ENCODE data around the gene ADAMTS3. TPM values are rescaled to one million over a fixed set of nuclear protein-coding genes. Genes with fewer than 3 reads are reported as not detected.

Gene ADAMTS3
- total RNA-seq, 2 donors from 2014 or later: 1.2 to 2.8 TPM

- Histone ChIP-seq H3K27me3 (no peaks in the 10 kb centered on the region), H3K4me1 (no peaks in the 10 kb centered on the region), H3K36me3 (no peaks in the 10 kb centered on the region), H3K4me3 (no peak overlapping the region), H3K9me3 (peaks cover 0 to 8% of the 10 kb centered on the region in 2 donors), H3K27ac (no peak overlapping the region)
- TF ChIP-seq CTCF (IDR thresholded peaks at IDR 0.05): no peak
- no peak for DNase-seq (ENCODE audit: low spot score)
These were observed 79.8 kb downstream of the ADAMTS3 start for GRCh38 chr4:72489267-72489666.

GRCh38 chr4:72486991-72487390 lies 82.0 kb downstream of the ADAMTS3 start:
- no peaks in the 10 kb centered on the region for H3K27me3 ChIP-seq
- H3K36me3 ChIP-seq: no peaks in the 10 kb centered on the region
- H3K27ac ChIP-seq: no peak overlapping the region
- TF ChIP-seq CTCF (IDR thresholded peaks at IDR 0.05): no peak
- DNase-seq (ENCODE audit: low spot score): no peak
- no peaks in the 10 kb centered on the region for H3K4me1 ChIP-seq
- no peaks in the 10 kb centered on the region for H3K9me3 ChIP-seq
- H3K4me3 ChIP-seq: no peak overlapping the region

DNA sequence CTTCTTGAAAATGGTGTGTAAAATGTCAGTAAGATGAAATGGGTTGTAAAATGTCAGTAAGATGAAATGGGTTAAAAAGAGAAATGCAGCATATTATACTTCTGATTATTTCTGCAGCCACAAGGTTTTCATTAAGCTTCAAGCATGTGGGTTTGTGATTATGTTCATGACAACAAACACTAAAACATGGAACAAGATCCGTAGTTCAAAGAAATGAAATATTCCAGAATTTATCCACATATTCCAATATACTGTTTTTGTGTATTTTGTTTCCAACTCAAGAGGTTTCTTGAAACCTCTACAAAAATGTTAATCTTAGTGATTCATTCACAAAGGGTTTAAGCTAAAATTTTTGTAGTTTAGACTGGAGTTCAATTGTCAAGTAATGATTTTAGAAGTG lies 84.0 kb downstream of the ADAMTS3 start:
- H3K9me3 ChIP-seq: no peaks in the 10 kb centered on the region
- no peak overlapping the region for H3K27ac ChIP-seq
- H3K4me3 ChIP-seq: no peak overlapping the region
- H3K4me1 ChIP-seq: no peaks in the 10 kb centered on the region
- TF ChIP-seq CTCF (IDR thresholded peaks at IDR 0.05): no peak
- no peaks in the 10 kb centered on the region for H3K36me3 ChIP-seq
- H3K27me3 ChIP-seq: no peaks in the 10 kb centered on the region
- DNase-seq (ENCODE audit: low spot score): no peak

- H3K36me3 ChIP-seq: no peaks in the 10 kb centered on the region
- DNase-seq (ENCODE audit: low spot score): no peak
- H3K9me3 ChIP-seq: no peaks in the 10 kb centered on the region
- no peaks in the 10 kb centered on the region for H3K27me3 ChIP-seq
- no peak overlapping the region for H3K4me3 ChIP-seq
- H3K4me1 ChIP-seq: no peaks in the 10 kb centered on the region
- H3K27ac ChIP-seq: no peak overlapping the region
- TF ChIP-seq CTCF (IDR thresholded peaks at IDR 0.05): no peak
These were observed 95.6 kb downstream of the ADAMTS3 start for GRCh38 chr4:72473434-72473900.

GRCh38 chr4:72471816-72472215 lies 97.2 kb downstream of the ADAMTS3 start:
- TF ChIP-seq CTCF (IDR thresholded peaks at IDR 0.05): no peak
- Histone ChIP-seq H3K9me3 (no peaks in the 10 kb centered on the region), H3K4me1 (no peaks in the 10 kb centered on the region), H3K36me3 (no peaks in the 10 kb centered on the region), H3K4me3 (no peak overlapping the region), H3K27me3 (no peaks in the 10 kb centered on the region), H3K27ac (no peak overlapping the region)
- DNase-seq (ENCODE audit: low spot score): no peak

- no peaks in the 10 kb centered on the region for H3K27me3 ChIP-seq
These were observed 100.0 kb downstream of the ADAMTS3 start for GRCh38 chr4:72468904-72469502.

More at GRCh38 chr4:72468904-72469502, 100.0 kb downstream of the ADAMTS3 start:
- Histone ChIP-seq H3K4me1 (no peaks in the 10 kb centered on the region), H3K36me3 (no peaks in the 10 kb centered on the region), H3K9me3 (no peaks in the 10 kb centered on the region), H3K4me3 (no peak overlapping the region), H3K27ac (no peak overlapping the region)
- DNase-seq (ENCODE audit: low spot score): no peak
- peak in 1 of 2 donors; percentile 68 for TF ChIP-seq CTCF (IDR thresholded peaks at IDR 0.05)

All from right atrium auricular region (tissue), 2 donors.